MG63 (cell line): ENCODE data around the gene PHTF1. TPM values are rescaled to one million over a fixed set of nuclear protein-coding genes. Genes with fewer than 3 reads are reported as not detected.

ENCODE experiments used
- DNase-seq: peaks from one replicate; pipeline ENCODE4 v3.0.0-alpha.2; 2020
- H3K27me3 ChIP-seq: fragments of 250-450 bp; sonication (Bioruptor Pico); 2 replicates; pipeline ENCODE4 v1.5.1; 2020; ENCODE audit warnings: mild to moderate bottlenecking, moderate library complexity
- H3K36me3 ChIP-seq: fragments of 250-450 bp; sonication (Bioruptor Pico); 2 replicates; pipeline ENCODE4 v1.5.1; 2020; ENCODE audit warnings: mild to moderate bottlenecking, moderate library complexity
- H3K4me3 ChIP-seq: fragments of 250-450 bp; sonication (Bioruptor Pico); 2 replicates; pipeline ENCODE4 v1.5.1; 2020; ENCODE audit warnings: mild to moderate bottlenecking, moderate library complexity
- H3K9me3 ChIP-seq: fragments of 250-450 bp; sonication (Bioruptor Pico); 2 replicates; pipeline ENCODE4 v1.5.1; 2020; ENCODE audit warnings: mild to moderate bottlenecking, moderate library complexity
- total RNA-seq: library from RNA; depleted of rRNA; stranded (reverse); fragments of >200 nt; shearing (Covaris generic); gene quantifications from 2 replicates; pipeline ENCODE4 v1.2.3, GENCODE V29; 2014; ENCODE audit warnings: low replicate concordance

Gene PHTF1
- total RNA-seq, 1 experiment from 2014 or later, result 25.0 TPM

DNA sequence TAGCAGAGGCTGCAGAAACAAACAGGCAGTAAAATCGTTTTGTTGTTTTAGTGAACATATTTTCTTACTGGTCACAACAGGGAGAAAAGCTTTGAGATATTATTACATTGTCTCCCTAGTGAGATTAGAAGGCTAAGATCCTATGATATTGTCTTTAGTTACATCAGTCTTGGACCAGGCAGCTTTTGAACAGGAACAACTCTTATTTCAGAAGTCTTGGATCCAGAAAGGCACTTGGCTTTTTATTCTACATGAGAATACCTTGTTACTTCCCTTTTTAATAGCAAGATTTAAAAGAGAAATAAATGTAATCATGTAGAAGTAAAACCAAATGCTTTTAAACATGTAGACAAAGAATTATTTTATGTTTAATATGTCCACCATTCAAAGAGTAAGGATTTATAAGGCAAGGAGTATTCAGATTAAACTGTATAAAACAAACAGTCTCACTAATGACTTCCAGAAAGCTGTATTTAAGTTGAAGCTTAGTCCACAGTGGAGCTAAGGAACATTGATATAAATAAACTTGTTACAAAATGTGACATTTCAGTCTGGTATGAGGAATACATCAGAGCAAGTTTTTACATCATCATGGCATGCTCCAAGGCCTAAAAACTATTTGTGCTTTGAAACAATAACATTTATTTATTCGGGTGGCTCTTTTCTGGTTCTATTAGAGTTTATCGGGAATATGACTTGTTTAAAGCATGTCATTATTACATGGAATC, 72.2 kb downstream of the PHTF1 start:
- Histone ChIP-seq H3K27me3 (no peaks in the 10 kb centered on the region), H3K36me3 (peaks cover 54% of the 10 kb centered on the region), H3K9me3 (no peaks in the 10 kb centered on the region), H3K4me3 (no peak overlapping the region)
- no peak for DNase-seq

DNA sequence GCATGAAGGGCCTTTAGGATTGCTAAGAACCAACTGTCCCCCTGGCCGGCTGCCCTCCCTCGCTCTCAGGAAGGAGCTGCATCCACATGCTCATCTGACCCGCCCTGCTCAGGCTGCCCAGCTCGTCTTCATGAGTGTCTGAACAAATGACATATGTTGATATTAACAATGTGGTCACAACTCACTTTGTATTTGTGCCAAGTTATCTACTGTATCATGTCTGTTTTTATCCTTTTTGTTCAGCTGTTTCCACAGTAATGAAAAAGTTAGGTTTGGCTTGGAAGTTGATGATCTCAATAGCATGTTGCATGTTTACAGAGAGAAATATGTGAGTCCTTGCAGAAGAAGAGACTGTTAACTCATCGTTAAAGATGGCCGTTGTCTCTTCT, 75.1 kb downstream of the PHTF1 start:
- Histone ChIP-seq H3K36me3 (peaks cover 40% of the 10 kb centered on the region), H3K9me3 (no peaks in the 10 kb centered on the region), H3K4me3 (no peak overlapping the region), H3K27me3 (no peaks in the 10 kb centered on the region)
- no peak for DNase-seq

DNA sequence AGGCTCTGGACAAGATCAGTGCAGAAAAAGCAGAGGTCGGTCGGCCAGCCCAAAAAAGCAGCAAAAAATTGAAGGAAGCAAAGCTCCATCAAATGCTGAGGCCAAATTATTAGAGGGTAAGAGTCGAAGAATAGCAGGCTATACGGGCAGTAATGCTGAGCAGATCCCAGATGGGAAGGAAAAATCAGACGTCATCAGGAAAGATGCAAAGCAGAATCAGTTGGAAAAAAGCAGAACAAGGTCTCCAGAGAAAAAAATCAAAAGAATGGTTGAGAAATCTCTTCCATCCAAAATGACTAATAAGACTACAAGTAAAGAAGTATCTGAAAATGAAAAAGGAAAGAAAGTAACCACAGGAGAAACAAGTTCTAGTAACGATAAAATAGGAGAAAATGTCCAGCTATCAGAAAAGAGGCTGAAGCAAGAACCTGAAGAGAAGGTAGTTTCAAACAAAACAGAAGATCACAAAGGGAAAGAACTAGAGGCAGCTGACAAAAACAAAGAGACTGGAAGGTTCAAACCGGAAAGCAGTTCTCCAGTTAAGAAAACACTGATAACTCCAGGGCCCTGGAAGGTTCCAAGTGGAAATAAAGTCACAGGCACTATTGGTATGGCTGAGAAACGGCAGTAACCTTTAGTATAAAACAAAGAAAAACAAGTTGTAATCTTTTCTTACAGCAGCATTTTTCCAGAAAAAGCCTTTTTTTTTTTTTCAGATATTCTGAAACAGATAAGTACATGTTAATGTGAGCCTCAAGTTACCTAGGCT, 75.7 kb downstream of the PHTF1 start:
- H3K9me3 ChIP-seq, result no peaks in the 10 kb centered on the region
- no peak for DNase-seq

DNA sequence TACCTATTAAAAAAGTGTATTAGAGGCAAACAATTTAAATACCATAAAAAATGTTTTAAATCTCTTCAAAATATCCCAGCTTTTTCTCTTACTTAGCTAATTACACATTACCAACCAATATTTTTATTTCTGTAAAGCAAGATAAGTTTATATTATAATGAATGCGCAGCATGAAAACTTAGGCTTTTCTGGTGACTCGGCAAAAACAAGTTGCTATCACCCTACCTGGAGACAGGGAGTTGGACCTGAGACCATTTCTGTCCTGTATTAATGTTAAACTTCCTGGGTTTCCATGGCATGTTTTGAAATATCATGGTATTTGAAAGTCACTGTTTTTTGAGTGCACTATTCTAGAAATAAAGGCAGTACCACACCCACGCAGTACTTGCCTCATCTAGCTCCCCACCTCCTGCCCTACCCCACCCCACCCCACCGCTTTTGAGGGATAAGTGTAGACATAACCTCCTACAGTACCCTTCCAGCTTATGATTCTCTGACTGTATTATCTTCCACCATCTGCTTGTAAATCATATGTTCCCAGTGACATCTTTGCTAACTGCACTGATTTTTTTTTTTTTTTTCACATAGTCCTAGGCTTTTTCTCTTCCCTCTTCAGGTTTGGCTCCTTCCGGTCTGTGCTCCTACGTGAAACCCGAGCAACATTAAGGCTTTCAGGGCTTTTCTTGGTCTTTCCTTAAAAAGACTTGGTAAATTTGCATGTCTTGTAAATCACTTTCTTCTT, 77.5 kb downstream of the PHTF1 start:
- H3K9me3 ChIP-seq, result no peaks in the 10 kb centered on the region
- no peak for DNase-seq
- H3K36me3 ChIP-seq, result peaks cover 38% of the 10 kb centered on the region
- no peaks in the 10 kb centered on the region for H3K27me3 ChIP-seq
- no peak overlapping the region for H3K4me3 ChIP-seq

More for the DNA sequence above, 75.7 kb downstream of the PHTF1 start:
- Histone ChIP-seq H3K36me3 (peaks cover 40% of the 10 kb centered on the region), H3K27me3 (no peaks in the 10 kb centered on the region), H3K4me3 (no peak overlapping the region)

DNA sequence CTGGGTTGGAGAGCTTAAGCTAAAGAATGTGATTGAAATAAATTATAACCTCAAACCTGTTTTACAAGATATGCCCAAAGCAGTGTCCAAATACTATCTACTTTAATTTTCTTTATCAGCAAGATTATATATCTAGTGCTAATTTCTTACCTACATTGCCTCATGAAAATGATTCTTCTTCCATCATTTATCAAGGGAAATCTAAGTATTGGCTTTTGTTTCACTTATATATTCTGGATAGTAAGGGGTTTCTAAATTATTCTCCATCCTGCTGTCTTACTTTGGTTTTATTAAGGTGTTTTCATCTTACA, 81.2 kb downstream of the PHTF1 start:
- no peaks in the 10 kb centered on the region for H3K27me3 ChIP-seq
- no peaks in the 10 kb centered on the region for H3K9me3 ChIP-seq
- DNase-seq, result no peak
- H3K36me3 ChIP-seq, result peaks cover 36% of the 10 kb centered on the region
- no peak overlapping the region for H3K4me3 ChIP-seq

DNA sequence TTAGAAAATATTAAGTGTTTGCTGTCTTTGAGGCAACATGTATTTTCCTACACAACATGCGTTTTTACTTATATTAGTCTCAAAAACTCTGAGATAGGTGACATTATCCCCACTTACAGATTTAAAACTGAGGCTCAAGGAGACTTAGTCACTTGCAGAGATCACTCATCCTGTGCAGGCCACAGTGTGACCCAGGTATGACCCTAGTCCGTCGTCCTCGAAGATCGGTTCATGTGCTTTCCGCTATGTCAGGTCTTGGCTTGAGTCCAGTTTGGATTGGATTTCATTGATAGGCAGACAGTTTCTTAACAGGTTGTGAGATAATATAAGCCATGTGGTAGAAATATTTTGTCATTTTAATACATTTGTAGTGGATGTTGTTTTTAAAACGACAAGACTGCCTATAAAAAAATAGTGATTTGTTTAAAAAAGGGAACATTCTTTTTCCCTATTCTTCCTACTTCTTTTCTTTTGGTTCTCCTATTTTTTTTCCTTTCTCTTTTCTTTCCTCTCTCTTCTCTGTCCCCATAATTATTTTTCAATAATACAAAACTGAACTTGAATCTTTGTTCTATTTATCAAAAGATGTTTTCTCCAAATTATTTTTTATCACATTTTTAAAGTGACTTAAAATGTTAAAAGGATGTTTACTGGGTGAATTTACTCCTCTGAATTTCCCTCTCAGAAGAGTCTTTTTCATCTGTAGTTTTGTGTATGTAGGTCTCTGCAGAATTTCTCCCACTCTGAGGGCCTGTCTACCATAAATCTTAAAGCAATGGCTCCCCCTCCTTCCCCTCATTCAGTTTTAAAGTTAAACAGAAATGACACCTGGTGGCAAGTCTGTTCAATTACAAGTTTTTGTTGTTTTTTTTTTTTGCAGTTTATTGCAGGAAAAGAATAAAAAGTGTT, 81.8 kb downstream of the PHTF1 start:
- no peaks in the 10 kb centered on the region for H3K27me3 ChIP-seq
- H3K4me3 ChIP-seq, result no peak overlapping the region
- H3K36me3 ChIP-seq, result peaks cover 34% of the 10 kb centered on the region
- DNase-seq, result no peak
- H3K9me3 ChIP-seq, result no peaks in the 10 kb centered on the region

DNA sequence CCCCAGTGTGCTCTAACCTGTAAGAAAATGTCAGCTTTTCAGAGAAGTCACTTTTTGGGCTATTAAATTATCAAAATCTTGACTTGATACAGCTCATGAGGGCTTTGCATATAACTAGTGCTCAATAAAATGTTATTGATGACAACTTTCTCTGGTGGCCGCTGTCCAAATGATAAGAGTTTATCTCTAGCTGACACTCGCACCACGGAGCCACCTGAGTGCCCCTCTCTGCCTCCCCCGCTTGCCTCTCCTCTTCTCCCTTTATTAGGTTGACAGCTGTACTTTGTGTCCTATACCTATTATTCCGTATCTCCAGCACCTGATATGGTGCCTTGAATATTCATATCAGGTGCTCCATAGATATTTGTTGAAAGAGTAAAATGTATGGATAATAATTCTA, 82.8 kb downstream of the PHTF1 start:
- DNase-seq, result no peak
- H3K36me3 ChIP-seq, result peaks cover 34% of the 10 kb centered on the region
- H3K4me3 ChIP-seq, result no peak overlapping the region
- no peaks in the 10 kb centered on the region for H3K27me3 ChIP-seq
- H3K9me3 ChIP-seq, result no peaks in the 10 kb centered on the region

DNA sequence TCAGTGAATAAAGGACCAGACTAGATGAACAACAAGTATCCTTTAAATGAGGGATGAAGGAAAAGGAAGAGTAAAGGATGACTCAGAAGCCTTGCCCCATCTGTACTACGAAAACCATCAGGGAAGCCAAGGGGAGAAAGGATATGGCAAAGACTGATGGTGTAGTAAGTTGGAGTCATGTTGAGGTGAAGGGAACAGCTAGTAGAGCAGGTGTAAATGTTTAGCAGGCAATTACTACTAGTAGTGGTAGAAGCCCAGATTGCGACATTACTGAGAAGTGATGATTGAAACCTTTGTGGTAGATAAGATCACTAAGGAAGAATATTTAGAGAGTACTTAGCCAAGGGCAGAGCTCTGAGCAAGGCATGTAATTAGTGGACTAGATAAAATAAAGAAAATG, 84.0 kb downstream of the PHTF1 start:
- H3K27me3 ChIP-seq, result no peaks in the 10 kb centered on the region
- H3K4me3 ChIP-seq, result no peak overlapping the region
- H3K9me3 ChIP-seq, result no peaks in the 10 kb centered on the region
- DNase-seq, result no peak
- peaks cover 29% of the 10 kb centered on the region for H3K36me3 ChIP-seq

DNA sequence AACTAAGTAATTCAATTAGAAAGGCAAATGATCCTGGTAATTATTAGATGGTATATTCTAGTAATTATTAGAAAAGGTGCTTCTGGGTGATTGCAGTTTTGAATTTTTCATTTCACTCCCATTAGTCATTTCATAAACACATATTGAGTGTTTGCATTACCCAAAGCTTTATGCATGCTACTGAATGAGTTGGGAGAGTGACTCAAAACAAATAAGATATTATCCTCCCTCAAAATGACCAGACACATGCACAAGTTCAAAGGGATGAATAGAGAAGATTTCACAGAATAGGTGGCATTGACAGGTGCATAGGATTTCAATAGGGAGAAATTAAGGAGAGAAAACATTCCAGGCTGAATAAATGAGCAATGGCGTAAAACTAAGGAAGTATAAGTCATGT, 84.7 kb downstream of the PHTF1 start:
- H3K9me3 ChIP-seq, result no peaks in the 10 kb centered on the region
- DNase-seq, result no peak
- H3K27me3 ChIP-seq, result no peaks in the 10 kb centered on the region
- no peak overlapping the region for H3K4me3 ChIP-seq
- peaks cover 29% of the 10 kb centered on the region for H3K36me3 ChIP-seq

DNA sequence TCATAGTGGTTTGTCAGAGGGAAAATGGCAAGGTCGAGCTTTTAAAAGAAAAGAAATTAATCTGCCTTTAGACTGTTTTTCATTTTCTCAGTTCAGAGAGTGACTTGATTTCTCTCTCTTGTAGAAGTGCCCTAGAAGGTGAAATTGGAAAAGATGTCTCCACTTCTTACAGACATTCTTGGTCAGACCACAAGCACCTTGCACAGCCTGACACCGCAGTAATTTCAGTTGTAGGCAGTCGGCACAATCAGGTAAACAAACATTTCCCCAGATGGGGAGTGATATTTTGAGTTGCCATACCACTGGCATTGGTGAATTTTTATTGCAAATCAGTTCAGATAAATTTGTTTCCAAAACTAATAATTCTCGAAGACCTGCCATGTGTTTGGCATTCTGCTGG, 86.8 kb downstream of the PHTF1 start:
- no peak overlapping the region for H3K4me3 ChIP-seq
- H3K36me3 ChIP-seq, result peaks cover 34% of the 10 kb centered on the region
- H3K27me3 ChIP-seq, result no peaks in the 10 kb centered on the region
- no peaks in the 10 kb centered on the region for H3K9me3 ChIP-seq
- no peak for DNase-seq

DNA sequence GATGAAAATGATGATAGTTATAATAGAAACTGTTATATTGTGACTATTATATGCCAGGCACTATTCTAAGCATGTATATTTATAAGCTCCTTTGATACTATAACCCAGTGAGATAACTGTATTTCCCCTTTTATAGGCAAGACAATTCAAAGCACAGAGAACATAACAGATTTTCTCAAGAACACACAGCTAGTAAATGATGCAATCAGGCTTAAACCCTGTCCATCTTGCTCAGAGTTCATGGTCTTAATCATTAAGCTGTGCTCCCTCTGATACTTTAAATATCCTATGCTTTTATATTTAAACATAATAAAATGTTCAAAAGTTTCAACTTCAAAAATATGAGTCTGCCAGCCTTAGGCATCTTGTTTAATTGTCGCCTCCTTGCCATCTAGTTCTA, 88.6 kb downstream of the PHTF1 start:
- no peak overlapping the region for H3K4me3 ChIP-seq
- no peak for DNase-seq
- H3K36me3 ChIP-seq, result peaks cover 44% of the 10 kb centered on the region
- H3K9me3 ChIP-seq, result peaks cover 7% of the 10 kb centered on the region
- H3K27me3 ChIP-seq, result no peaks in the 10 kb centered on the region

DNA sequence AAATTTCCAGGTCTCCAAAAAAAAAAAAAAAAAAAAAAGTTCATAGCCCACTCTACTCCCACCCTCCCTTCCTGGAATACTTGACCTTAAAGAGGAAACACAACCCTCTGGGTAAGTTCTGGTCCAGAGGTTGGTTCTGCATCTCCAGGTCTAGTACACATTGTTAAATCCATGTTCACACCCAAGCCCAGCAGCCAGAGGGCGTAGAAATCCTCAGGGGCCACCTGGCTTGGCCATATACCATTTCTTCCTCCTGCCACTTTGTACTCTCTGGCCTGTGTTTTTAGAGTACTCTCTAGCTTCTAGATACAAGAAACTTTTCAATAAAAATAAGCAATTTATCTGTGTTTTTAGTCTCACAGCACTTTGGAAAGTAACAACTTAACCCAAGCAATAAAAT, 89.3 kb downstream of the PHTF1 start:
- no peak for DNase-seq
- Histone ChIP-seq H3K27me3 (no peaks in the 10 kb centered on the region), H3K36me3 (peaks cover 39% of the 10 kb centered on the region), H3K4me3 (no peak overlapping the region), H3K9me3 (peaks cover 7% of the 10 kb centered on the region)

DNA sequence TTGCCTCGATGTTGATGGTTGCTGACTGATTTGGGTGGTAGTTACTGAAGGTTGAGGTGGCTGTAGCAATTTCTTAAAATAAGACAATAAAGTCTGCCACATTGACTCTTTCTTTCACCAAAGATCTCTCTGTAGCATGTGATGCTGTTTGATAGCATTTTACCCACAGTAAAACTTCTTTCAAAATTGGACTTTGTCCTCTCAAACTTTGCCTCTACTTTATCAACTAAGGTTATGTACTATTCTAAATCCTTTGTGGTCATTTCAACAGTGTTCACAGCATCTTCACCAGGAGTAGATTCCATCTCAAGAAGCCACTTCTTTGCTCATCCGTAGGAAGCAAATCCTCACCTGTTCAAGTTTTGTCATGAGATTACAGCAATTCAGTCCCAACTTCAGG, 93.2 kb downstream of the PHTF1 start:
- no peaks in the 10 kb centered on the region for H3K27me3 ChIP-seq
- peaks cover 7% of the 10 kb centered on the region for H3K9me3 ChIP-seq
- H3K36me3 ChIP-seq, result peaks cover 30% of the 10 kb centered on the region
- DNase-seq, result no peak
- H3K4me3 ChIP-seq, result no peak overlapping the region

DNA sequence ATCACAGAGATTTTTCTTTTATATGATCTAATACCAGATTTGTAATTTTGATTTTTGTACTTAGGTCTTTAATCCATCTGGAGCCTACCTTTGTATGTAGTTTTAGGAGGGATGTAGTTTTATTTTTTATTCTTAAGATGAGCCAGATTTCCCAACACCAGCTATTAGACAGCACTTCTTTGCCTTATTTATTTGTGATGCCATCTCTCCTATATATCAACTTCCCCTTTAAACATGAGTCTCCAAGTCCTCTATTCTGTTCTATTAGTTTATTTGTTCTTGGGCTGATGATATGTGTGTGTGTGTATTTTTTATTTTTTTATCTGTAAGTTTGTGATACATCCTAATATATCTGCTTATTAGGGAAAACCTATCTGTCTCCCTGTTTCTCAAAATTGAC, 94.2 kb downstream of the PHTF1 start:
- H3K4me3 ChIP-seq, result no peak overlapping the region
- H3K27me3 ChIP-seq, result no peaks in the 10 kb centered on the region
- peaks cover 30% of the 10 kb centered on the region for H3K36me3 ChIP-seq
- DNase-seq, result no peak
- H3K9me3 ChIP-seq, result peaks cover 7% of the 10 kb centered on the region

DNA sequence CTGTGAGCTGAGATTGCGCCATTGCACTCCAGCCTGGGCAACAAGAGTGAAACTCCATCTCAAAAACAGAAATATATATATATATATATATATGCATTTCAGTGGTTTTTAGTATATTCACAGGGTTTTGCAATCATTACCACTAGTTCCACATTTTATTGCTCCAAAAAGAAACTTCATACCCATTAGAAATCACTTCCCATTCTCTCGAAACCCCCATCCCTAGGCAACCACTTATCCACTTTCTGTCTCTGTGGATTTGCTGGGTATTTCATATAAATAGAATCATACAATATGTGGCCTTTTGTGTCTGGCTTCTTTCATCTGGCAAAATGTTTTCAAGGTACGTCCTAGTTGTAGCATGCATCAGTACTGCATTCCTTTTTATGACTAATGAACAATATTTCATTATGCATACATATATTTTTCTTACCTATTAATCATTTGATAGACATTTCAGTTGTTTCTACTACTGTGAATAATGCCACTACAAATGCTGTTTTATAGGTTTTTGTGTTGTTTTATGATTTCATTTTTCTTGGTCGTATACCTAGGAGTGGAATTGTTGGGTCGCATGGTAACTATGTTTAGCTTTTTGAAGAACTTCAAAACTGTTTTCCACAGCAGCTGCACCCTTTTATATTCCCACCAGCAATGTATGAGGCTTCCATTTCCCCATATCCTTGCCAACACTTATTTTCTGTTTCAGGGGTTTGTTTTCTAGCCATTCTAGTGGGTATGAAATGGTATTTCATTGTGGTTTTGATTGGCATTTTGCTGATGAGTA, 95.9 kb downstream of the PHTF1 start:
- Histone ChIP-seq H3K4me3 (no peak overlapping the region), H3K36me3 (peaks cover 39% of the 10 kb centered on the region), H3K27me3 (no peaks in the 10 kb centered on the region), H3K9me3 (peaks cover 7% of the 10 kb centered on the region)
- no peak for DNase-seq

DNA sequence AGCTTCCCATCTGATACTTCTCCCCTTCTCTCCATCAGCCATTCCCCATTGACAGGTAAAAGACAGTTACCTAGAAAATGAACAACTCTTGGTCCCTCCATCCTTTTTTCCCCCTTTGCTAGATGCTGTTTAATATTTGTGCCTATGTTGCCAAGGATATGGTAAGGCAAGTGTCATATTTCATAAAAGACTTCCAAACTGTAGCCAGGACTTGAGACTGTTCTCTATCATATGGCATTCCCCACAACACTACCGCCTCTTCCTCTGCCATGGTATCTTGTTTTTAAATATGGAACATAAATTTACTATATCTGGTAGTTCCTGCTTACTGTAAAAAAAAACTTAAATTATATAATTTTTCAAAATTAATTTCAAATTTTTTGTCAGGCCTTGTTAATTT, 97.2 kb downstream of the PHTF1 start:
- Histone ChIP-seq H3K36me3 (peaks cover 31% of the 10 kb centered on the region), H3K4me3 (no peak overlapping the region), H3K9me3 (peaks cover 5% of the 10 kb centered on the region), H3K27me3 (no peaks in the 10 kb centered on the region)
- DNase-seq, result no peak
